ENCODE results near the gene PPFIA2.

PPFIA2 gene

GRCh38 chr12:81542065-81543010, 216.8 kb downstream of the PPFIA2 start:
- no peak for DNase-seq

GRCh38 chr12:81541121-81541520, 218.0 kb downstream of the PPFIA2 start:
- DNase-seq: no peak

GRCh38 chr12:81539279-81539678, 219.9 kb downstream of the PPFIA2 start:
- DNase-seq: no peak

GRCh38 chr12:81533054-81533453, 226.1 kb downstream of the PPFIA2 start:
- no peak for DNase-seq

GRCh38 chr12:81530352-81530751, 228.8 kb downstream of the PPFIA2 start:
- no peak for DNase-seq

GRCh38 chr12:81520064-81520945, 238.8 kb downstream of the PPFIA2 start:
- no peak for DNase-seq

GRCh38 chr12:81518638-81519037, 240.5 kb downstream of the PPFIA2 start:
- DNase-seq: no peak

- DNase-seq: no peak
Observed at GRCh38 chr12:81517296-81517695, 241.9 kb downstream of the PPFIA2 start.

GRCh38 chr12:81502912-81503695, 256.0 kb downstream of the PPFIA2 start:
- DNase-seq: no peak

- no peak for DNase-seq
Observed at GRCh38 chr12:81500788-81501187, 258.4 kb downstream of the PPFIA2 start.

- DNase-seq: no peak
Observed at GRCh38 chr12:81499809-81500208, 259.3 kb downstream of the PPFIA2 start.

- no peak for DNase-seq
Observed at GRCh38 chr12:81492131-81492720, 266.9 kb downstream of the PPFIA2 start.

- DNase-seq: no peak
Observed at GRCh38 chr12:81472934-81473333, 286.2 kb downstream of the PPFIA2 start.

- DNase-seq: no peak
Observed at GRCh38 chr12:81470923-81471322, 288.2 kb downstream of the PPFIA2 start.

GRCh38 chr12:81468206-81468605, 290.9 kb downstream of the PPFIA2 start:
- DNase-seq: no peak

- DNase-seq: no peak
Observed at GRCh38 chr12:81465876-81466275, 293.3 kb downstream of the PPFIA2 start.

- no peak for DNase-seq
Observed at GRCh38 chr12:81465191-81465590, 294.0 kb downstream of the PPFIA2 start.

- DNase-seq: no peak
Observed at GRCh38 chr12:81461163-81461562, 298.0 kb downstream of the PPFIA2 start.

- DNase-seq: no peak
Observed at GRCh38 chr12:81450920-81451739, 308.0 kb downstream of the PPFIA2 start.

- no peak for DNase-seq
Observed at GRCh38 chr12:81441629-81442028, 317.5 kb downstream of the PPFIA2 start.

GRCh38 chr12:81440001-81440400, 319.1 kb downstream of the PPFIA2 start:
- no peak for DNase-seq

- no peak for DNase-seq
Observed at GRCh38 chr12:81439344-81439743, 319.8 kb downstream of the PPFIA2 start.

Data from stimulated activated CD4-positive, alpha-beta T cell treated with anti-CD3 and anti-CD28 coated beads, Interleukin-4, amount 100 ng/mL, for 1 hour (primary cell).